ENCODE results near the gene ZNHIT1.

The ZNHIT1 gene

DNA sequence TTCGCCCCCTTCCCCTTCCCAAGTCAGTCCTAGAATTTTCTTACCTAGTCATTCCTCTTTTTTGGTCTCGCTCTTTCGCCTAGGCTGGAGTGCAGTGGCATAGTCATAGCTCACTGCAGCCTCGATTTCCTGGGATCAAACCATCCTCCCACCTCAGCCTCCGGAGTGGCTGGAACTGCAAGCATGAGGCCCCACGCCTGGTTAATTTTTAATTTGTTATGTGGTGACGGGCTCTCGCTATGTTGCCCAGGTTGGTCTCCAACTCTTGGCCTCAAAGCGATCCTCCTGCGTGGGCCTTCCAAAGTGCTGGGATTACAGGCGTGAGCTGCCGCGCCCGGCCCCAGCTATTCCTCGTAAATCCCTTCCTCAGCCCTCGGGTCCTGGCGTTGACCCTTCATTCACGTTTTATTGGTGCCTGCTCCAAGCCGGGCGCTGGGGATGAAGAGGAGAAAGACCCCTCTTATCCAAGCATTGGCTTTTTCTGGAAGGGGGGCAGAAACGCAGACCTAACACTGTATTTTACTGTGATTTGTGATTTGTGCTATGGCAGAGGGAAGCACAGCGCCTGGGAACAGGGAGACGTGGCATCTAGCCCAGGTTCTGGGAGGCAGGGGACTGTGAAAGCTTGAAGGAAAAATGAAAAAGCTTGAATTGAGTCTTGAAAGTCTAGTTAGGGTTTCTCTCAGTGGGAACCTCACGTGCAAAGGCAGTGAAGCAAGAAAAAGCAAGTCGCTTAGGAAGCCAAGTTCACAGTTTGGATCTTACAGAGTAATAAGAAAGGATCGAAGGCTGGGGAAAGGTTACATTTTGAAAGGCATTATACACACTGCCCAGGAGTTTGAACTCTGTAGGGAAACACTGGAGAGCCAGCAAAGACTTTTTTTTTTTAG lies 516 bp downstream of the ZNHIT1 start:
- DNase-seq (ENCODE audit: low read depth, low spot score) = no peak

DNA sequence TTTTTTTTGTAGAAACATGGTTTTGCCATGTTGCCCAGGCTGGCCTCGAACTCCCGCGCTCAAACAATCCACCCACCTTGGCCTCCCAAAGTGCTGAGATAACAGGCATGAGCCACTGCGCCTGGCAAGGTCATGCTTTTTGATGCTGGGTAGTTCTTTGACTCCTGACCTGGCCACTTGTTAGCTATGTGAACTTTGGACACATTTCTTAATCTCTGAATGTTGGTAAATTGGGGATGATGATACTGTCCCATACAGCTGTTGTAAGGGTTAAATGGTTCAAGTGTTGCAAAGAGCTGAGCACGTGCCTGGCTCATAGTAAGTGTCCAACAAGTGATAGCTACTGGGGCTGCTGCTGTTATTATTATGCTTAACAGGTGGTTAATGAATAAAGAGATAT lies 2.3 kb downstream of the ZNHIT1 start:
- DNase-seq (ENCODE audit: low read depth, low spot score) = no peak

DNA sequence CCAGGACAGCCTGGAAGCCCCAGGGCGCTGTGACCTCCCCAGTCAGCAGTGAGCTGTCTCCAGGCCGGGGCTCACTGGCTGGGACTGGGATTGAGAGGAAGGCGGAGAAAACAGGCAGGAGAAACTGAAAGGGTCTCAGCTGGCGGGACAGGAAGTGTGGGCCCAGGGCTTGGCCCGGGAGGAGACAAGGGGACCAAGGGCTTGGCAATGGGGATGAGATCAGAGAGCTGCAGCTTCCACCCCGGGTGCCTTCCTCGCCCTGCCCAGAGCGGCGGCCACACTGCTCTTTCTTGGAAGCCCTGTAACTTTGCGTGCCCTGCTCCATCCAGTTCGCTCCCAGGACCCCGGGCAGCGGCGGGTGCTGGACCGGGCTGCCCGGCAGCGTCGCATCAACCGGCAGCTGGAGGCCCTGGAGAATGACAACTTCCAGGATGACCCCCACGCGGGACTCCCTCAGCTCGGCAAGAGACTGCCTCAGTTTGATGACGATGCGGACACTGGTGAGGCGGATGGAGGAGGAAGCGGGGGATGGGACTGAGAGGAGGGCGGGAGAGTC lies 4.4 kb downstream of the ZNHIT1 start:
- no peak for DNase-seq (ENCODE audit: low read depth, low spot score)

DNA sequence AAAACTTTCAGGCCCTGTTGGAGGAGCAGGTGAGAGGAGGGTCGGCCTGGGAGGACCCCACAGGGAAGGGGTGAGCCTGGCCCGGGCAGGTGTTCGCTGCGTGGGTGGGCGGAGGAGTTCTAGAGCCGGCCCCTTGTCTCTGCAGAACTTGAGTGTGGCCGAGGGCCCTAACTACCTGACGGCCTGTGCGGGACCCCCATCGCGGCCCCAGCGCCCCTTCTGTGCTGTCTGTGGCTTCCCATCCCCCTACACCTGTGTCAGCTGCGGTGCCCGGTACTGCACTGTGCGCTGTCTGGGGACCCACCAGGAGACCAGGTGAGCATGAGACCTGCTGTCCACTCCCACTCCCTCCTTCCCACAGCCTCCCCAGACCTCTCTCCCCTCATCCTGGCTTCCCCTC lies 5.6 kb downstream of the ZNHIT1 start:
- DNase-seq (ENCODE audit: low read depth, low spot score) = no peak

DNA sequence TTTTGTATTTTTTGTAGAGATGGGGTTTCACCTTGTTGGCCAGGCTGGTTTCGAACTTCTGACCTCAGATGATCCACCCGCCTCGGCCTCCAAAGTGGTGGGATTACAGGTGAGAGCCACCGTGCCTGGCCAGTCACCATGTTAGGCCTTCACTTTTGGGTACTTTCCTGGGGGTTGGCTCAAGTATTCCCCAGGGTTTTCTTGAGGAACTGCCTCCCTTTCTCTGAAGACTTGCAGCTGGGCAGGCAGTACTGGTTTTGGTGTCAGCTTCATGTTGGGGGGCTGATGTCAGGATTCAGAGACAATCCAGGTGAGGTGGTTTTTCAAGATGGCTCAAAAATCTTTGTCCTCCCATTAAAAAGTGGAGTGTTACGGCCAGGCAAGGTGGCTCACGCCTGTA lies 7.7 kb downstream of the ZNHIT1 start:
- DNase-seq (ENCODE audit: low read depth, low spot score) = no peak

DNA sequence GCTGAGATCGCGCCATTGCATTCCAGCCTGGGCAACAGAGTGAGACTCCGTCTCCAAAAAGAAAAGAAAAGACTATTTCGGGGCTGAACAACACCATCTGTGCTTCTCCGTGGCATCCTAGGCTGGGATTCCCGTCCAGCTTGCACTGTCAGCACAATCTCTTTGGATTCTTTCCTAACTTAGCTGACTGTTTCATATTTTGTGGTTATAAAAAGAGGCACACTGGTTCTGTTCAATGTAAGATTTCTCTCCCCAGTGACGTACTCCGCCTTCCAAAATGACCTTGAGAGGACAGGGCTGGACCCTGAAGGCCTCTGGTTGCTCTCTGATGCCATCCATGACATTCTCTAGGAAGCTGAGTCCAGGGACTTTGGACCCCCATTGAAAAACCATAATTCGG lies 8.8 kb downstream of the ZNHIT1 start:
- no peak for DNase-seq (ENCODE audit: low read depth, low spot score)

DNA sequence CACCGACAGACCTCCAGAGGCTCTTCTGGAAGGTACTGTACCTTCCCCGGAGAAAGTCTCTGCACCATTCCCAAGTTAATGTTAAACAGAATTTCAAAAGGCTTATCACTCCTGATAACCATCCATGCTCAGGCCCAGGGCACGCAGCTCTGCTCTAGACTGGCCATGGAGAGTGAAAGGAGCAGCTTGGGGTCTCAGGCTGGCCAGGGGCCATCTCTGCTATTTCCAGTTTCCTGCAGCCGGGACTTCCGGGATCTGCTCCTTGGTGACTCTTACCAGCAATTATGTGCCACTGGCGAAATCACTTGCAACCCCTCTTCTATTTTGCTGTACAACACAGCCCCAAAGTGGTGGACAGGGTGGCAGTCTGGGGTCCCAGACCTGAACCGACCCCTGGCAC lies 13.7 kb downstream of the ZNHIT1 start:
- DNase-seq (ENCODE audit: low read depth, low spot score) = no peak

DNA sequence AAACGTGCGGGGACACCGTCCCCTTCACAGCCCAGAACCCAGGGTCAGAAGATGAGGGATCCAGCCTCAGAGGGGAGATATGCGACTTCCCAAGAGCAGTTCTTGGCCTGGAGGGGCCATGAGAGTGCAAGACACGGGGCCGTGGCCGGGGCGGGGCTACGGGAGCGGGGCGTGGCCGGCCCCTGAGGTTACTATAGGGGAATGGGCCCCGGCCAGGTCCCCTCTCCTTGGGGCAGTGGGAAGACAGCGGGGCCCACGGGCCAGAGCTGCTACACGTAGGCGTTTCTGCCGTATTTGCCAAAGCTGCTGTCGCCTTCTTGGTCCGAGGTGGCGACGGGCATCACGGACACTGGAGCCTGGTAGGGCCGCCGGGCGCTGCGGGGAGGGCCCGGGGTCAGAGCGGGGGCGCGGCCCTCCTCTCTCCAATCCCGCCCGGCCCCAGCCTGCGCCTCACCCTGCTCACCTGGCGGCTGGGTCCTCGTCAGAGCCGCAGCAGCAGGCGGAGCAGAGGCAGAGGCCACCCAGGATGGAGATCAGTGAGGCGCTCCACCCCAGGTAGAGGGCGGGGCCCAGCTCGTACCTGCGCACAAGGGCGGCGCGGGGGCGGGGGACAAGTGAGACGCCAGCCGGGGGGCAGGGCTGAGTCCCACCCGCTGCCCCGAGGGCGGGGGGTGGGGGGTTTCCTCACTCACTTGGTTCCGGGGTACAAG lies 14.3 kb downstream of the ZNHIT1 start:
- DNase-seq (ENCODE audit: low read depth, low spot score) = no peak

DNA sequence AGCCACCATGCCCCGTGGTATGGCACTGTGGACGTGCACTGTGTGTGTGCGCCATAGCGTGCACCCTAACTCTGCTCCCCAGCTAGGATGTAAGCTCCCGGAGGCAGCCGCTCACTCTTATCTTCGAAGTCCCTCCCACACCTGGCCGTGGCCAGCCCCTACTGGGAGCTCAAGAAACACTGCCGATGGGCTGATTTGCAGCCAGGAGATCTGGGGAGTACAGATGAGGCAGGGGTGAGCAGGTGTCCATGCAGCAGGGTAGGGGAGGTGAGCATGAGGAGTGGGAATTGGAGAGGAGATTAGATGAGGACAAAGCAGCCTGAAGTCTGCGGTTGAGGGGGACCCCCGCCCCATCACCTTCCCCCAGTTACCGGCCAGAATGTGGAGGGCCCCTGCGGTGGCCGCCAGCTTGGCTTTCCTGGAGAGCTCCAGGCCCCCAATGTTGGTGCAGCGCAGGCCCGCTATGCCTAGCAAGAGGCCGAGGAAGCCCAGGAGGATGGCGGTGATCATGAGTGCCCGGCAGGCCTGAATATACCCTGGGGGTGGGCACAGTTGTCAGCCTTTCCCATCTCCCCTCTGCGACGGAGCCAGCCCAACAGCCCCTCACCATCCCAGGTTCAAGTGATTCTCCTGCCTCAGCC lies 16.1 kb downstream of the ZNHIT1 start:
- no peak for DNase-seq (ENCODE audit: low read depth, low spot score)

DNA sequence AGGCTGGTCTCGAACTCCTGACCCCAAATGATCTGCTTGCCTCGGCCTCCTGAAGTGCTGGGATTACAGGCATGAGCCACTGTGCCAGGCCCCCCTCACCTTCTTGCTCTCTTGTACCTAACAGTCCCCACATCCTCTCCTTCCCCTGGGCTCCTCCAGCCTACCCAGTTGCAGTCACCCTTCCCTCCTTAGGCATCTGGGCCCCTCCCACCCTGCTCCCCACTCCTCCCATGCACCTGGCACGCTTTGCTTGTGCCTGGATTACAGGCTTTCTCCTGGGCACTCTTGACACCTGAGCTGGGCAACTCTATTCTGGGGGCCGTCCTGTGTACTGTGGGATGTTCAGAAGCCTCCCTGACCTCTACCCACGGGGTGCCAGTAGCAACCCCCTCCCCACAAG lies 16.7 kb downstream of the ZNHIT1 start:
- DNase-seq (ENCODE audit: low read depth, low spot score) = no peak

DNA sequence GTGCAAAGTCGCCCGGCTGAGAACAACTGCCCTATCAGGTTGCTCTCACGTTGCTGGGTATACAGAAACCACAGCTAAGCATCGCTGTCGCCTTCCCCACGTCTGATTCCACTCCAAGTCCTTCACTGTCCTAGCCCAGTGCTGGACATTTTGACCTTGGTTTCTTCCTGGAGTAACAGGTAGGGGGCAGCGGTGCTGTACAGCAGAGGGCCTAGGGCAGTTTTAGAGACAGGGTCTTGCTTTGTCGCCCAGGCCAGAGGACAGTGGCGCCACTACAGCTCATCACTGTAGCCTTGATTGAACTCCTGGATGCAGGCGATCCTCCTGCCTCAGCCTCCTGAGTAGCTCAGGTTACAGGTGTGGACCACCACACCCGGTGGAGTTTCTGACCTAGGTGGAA lies 17.1 kb downstream of the ZNHIT1 start:
- no peak for DNase-seq (ENCODE audit: low read depth, low spot score)

DNA sequence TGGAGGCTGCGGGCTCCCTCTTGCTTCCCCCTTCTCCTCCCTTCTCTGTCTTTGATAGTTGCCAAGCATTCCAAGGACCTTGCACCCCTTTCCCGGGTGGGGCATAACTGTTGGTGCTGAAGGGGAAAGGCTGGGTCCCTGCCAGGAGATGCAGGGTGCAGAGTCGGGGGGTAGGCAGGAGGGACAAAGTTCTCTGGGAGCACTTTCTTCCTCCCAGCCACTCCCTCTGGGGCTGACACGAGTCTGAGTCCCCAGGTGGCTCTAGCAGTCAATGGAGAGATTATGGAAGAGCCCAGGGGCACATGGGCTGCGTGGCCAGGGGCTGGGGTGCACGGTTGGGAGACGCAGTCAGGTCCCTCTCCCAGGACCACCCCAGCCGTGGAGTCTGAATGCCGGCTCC lies 17.6 kb downstream of the ZNHIT1 start:
- DNase-seq (ENCODE audit: low read depth, low spot score) = no peak

DNA sequence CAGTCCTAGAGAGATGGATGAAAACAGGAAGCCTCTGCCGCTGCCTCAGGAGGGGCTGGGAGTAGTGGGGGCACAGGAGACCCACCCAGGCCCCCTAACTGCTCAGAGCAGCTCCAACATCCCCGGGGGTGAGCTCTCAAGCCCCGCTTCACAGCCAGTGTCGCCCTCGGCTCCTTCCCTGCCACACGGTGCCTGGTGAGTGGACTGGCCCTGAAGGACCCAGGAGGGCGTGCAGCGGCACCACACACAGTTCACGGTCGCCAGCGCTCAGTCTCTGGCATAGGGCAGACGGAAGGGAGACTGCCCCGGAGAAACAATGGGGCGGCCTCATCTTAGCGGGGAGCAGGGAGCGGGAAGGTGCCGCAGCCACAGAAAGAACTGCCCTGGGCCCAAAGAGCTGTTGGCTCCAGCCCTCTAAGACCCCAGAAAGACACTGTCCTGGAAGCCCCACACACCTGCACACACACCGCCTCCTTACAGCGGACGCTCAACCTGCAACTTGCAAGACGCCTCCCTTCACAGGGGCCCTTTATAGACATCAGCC lies 18.4 kb downstream of the ZNHIT1 start:
- no peak for DNase-seq (ENCODE audit: low read depth, low spot score)

DNA sequence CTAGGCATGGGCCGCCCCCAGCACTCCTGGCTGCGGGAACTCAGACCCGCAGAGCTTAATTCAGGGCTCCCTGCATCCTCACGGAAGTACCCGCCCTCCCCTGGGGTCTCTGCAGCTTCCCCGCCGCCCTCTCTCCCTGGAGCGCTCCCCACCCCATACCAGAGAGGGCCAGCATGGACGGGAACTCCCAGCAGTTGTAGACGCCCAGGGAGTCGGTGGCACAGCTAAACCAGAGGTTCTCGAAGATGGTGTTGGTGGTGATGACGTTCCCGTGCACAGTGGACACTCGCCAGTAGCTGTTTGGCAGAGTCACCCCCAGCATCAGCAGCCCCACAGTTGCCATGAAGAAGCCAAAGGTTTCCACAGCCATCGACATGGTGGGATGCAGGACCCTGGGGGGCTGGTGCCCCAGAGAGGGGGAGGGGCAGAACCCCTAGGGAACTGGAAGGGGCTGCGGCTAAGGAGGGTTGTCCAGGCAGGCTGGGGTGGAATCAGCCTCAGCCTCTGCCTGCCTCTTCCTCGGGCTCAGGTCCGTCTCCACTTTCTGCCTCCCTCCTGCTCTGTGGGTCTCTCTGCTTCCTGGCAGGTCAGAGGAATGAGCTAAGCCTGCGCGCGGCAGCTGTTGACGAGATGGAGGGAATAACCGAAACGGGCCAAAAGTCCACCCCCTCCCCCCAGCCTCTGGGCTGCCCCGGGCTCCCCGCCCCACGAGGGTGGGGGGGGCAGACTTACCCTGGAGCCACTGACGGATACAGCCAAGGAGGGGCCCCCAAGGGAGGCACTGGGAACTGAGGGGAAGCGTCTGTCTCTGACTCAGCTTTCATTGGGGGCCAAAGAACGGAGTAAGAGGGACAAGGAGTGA lies 19.5 kb downstream of the ZNHIT1 start, which contains the start of gene CLDN15:
TSS of gene CLDN15 (minus strand) at position 597 of the 862 bp plus-strand sequence. CDS start at position 376, 221 bp downstream.
- no peak for DNase-seq (ENCODE audit: low read depth, low spot score)

DNA sequence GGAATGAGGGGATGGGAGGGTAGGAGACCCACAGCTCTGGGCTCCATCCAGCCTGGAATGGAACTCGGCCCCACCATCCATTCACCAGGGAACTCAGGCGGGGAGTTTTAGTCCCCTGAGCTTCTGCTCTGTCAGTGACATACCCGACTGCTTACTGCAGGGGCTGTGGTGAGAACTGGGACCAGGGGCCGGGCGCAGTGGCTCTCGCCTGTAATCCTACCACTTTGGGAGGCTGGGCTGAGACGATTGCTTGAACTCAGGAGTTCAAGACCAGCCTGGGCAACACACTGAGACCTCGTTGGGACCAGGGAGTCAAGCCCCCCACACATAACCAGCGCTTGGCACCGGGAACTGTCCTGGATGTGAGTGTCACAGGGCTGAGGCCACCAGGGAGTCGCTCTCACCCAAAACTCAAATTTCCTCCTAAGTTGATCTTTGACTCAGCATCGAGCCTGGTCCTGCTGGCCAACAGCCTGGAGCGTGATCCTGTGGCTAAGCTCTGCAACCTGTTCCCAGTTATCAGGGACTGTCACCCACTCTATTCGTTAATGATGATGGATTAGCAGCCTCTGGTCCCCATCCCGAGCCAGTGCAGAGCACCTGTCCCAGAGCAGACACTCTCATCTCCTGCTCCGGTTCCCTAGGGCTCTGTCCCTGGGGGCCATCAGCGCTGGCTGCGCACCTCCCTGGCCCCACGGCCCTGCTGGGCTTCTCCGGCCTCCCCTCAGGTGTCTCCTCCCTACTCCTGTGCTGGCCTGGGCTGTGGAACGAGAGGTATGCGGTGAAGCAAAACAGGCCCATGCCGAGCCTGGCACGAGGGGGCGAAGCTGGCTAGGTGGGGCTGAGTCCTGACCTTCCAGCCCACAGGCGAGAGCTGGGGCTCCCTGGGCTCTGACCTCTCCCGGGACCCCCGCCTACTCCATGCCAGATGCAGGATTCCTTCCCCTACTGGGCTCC lies 20.5 kb downstream of the ZNHIT1 start:
- DNase-seq (ENCODE audit: low read depth, low spot score) = no peak

DNA sequence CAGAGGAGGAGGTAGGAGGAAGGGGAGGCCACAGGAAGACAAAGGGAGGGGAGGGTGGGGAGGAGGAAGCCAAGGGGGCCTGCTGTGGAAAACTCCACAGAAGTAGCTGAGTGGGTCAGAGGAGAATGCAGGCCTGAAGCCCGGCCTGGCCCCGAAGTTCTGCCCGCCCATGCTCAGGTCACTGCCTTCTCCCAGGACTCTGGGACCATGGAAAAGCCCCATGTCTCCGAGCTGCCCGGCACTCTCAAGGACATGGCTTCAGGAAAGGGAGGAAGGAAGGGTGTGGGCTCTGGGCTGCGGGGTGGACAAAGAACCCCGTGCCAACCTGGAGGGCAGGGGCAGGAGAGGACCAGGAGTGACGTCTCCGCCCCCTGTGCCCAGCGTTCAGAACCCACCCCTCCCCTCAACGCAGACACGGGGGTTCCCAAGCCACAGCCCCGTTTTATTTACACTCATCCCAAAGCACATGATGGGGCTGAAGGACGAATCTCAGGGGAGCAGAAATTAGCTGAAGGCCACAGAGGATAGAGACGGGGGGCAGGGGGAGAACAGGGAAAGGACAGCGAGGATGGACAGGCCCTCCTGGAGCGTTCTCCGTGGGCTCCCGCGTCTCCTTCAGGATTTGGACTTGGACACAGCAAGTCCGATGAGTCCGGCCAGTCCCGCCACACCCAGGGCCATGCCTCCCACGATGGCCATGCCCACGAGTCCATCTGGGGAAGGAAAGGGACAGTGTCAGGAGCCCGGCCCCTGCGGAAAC lies 21.4 kb downstream of the ZNHIT1 start:
- DNase-seq (ENCODE audit: low read depth, low spot score) = no peak

DNA sequence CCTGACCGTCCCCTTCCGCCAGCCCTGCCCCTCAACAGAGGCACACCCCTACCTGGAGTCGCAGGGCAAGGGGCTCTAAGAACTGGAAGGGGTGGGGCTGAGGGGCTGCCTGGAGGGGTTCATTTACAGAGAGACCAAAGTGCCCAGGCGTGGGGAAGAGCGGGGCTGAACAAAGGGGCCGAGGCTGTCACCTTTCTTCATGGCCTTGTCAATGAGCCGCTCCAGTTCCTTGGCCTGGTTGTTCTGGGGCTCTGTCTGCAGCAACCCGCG lies 21.9 kb downstream of the ZNHIT1 start:
- DNase-seq (ENCODE audit: low read depth, low spot score) = no peak

DNA sequence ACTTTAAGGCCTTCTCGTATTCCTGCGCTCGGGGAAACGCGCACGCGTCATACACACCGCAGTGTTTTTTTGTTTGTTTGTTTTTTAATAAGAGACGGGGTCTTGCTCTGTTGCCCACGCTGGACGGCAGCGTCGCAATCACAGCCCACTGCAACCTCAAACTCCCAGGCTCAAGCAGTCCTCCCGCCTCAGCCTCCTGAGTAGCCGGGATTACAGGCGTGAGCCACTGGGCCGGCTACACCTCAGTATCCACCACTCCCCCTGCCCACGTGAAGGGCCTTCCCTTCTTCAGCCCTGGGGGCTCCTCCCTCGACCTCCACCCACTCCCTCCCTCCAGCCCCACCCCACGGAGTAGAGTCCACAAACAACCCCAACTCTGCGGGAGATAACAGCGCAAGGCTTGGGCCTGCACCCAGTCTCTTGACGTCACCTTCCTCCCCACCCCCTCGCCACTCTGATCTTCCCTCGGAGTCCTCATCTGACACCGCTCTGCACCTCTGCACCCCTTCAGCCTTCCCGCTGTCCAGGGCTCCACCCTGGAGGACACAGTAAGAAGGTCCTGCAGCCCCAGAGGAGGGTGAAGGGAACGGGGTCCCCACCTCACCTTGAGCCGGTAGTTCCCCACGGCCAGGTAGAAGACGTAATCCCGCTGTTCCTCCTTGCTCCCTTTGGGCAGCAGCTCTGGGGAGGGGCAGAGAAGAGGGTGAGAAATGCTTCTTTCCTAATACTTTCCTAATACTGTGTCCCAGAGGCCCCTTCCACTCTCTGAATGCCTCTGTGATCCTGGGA lies 22.5 kb downstream of the ZNHIT1 start:
- no peak for DNase-seq (ENCODE audit: low read depth, low spot score)

DNA sequence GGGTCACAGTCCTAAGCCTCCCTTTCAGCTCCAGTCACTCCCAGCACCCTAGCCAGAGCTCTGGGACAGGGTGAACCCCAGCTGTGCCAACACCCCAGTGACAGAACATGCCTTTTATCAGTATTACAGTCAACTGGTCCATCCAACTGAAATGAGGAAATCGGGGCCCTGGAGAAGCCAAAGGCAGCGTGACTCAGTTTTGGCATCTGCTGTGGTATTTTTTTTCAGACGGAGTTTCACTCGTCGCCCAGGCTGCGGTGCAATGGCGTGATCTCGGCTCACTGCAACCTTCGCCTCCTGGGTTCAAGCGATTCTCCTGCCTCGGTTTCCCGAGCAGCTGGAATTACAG lies 23.0 kb downstream of the ZNHIT1 start:
- DNase-seq (ENCODE audit: low read depth, low spot score) = no peak

Data from brain pericyte (primary cell).